GM18499 (cell line): Measurements from ENCODE around the gene NSD2.
"Not testable (repeated sequence)": the region's sequence is repeated elsewhere in the genome, so short reads cannot be mapped to it uniquely, and the experiment has no call there.

Source experiments
- ATAC-seq: cut with Tn5 transposase; IDR thresholded peaks from one replicate; pipeline ENCODE4 v1.9.1; 2021; ENCODE audit warnings: moderate number of reproducible peaks; ENCODE audit not compliant: insufficient read depth, unreplicated experiment

NSD2 gene

DNA sequence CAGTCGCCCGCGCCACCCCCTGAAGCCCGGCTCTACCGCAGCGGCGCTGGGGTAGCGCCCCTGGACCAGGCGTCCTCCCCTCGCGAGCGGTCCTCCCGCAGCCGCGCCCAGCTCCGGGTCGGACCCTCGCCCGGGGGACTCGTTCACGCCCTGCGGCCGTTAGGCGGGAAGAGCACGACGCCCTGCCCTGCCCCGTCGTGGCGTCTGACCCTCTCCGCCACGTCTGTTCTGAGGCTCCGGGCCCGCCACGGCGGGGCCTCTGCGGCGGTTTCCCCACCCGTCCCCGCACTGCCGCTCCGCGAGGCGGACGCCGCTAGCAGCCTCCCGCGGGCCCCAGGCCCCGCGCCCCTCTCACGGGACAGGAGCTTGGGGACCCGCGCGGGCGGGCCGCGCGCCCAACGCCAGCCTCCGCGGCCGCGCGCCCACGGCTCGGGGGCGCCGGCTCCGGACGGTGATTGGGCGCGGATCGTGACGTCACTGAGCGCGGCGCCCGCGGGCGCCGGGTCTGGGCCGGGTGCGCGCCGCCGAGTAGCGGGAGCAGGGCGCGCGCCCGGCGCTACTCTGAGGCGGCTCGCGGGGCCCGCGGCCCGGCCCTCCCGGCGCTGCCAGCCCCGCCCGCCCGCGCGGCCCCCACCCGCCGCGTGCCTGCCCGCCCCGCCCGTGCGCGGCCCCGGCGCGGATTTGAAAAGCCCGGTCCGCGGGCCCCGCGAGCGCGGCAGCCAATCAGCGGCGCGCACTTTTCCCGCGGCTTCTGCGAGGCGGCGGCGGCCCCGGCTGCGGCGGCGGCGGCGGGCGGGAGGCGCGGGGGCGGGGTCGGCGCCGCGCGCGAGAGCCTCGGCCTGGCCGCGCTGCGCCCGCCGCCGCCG is at the start of gene NSD2:
Gene NSD2, plus strand, starts transcription at position 816 of the 866 bp plus-strand sequence. CDS start 29,262 bp downstream, outside the sequence.
- peak; percentile 26 for ATAC-seq

DNA sequence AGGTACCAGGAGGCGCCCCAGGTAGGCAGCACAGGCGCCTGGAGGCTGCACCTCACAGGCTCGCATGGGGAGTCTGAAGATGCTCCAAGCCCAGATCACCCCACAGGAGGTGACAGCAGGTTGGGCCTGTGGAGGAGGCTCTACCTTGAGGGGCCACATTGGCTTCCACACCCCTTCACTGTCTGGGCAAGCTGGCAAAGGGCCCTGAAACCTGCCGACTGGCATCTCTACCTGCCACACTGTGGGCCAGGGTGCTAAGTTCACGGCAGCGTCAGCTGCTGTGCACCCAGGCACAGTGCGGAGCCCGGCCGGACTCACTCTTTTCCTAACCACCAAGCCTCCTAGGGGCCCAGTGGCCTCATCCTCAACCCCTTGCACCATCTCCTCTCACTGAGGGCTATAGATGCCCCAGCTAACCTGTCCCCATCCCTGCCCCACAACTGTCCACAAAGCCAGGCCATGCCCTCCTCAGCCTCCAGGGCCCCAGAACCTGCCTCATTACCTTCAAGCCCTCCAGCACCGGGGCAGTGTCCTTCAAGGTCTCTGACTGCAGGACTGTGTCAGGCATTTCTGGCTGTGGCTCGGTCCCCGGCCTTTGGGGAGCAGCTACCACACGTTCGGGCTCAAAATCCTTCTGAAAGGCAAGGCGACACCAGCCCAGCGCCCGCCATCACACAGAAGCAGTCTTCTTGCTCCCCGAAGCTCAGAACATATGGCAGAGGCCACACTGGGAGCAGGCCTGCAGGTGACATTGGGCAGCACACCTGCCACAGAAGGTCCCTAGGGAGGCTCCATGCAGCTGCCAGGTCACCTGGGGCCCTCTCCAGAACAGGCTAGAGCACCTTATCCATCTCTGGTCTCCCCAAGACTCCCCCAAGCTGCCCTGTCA is 49.3 kb upstream of the NSD2 start:
- no peak for ATAC-seq

DNA sequence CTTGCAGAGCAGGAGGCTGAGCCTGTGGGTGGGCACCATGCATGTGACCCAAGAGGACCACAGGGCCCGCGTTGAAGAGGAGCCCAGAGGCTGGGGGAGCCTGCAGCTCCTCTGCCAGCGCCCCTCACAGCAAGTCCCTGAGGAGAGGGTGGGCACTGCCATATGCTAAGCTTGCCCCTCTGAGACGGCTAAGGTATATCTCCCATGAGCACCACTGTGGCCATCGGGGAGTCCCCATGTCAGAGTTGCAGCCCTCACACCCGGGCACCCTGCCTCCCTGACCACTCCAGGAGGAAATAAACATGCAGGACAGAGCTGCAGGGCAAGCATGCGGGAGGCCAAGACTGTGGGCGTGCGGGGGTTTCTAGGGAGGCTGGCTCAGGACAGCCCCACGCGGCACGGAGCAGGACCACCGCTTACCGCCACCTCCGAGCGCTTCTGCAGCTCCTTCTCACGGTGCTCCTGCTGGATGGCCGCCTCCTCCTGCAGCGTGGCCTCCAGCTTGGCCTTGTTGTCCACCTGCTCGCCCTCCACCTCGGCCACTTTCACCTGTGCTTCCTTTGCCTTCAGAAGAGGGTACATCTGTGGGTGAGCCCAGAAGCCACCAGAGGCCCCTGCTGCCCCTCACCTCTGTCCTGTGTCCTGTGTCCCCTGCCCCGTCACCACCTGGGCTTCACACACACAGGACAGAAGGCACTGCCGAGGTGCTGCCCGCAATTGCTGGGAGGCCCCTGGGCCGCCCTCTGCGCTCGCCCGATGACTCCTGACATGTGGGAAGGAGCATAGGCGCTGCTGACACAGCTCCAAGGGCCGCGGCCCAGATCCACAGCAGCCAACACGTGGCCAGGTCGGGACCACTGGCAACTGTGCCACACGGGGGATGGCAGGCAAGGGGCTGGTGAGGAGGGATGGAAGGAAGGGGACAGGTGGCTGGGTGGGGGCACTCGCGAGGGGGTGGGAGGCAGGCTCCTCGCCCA is 48.3 kb upstream of the NSD2 start:
- ATAC-seq: no peak

DNA sequence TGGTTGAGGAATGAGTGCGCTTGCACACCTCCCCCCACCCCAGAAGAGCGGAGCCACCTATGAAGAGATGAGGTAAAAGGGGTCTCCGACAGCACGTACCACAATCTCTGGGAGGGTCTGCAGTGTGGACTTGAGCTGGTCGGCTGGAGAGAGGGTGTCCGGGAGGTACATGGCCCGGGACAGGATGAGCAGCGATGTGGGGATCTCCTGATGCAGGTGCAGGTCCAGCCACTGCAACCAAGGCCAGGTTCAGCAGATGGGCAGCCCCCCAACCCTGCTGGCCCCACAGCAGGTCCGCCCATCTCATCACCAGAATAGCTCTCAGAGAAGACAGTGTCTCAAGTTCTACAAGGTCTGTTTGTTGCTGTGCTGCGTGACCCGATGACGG is 47.7 kb upstream of the NSD2 start:
- no peak for ATAC-seq

DNA sequence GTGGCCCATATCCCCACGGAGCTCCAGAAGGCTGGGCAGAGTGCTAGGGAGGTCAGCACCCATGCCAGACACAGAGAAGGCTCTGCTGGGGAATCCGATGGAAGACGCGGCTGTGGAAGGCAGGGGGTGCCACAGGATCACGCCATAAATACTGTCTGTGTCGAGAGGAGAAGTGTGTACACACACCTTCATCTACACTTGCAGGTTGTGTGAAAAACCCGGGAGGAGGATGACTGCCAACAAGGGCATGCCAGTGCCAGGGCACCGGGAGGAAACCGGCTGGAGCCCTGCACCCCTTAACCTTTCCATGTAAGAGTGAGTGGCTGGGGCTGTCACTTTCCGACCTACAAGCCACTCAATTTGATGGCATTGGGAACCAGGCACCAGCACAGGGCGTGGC is 46.4 kb upstream of the NSD2 start:
- no peak for ATAC-seq

DNA sequence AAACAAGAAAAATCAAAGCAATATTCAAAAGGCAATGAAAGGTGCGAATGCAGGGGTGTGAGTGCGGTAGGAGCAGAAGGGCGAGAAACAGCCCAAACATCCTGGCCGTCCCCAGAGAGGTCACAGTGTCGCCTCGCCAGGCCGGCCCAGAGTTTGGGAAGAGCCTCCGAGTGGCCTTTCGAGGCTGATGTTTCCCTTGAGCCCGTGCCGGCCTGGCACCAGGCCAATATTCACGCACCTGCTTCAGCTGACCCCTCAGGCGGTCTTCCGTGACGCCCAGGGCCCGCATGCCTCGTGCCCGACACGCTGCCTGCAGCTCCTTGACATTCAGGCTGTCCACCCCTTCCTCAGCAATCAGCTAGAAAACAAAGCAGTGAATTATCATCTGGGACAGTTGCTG is 45.9 kb upstream of the NSD2 start:
- ATAC-seq: no peak

DNA sequence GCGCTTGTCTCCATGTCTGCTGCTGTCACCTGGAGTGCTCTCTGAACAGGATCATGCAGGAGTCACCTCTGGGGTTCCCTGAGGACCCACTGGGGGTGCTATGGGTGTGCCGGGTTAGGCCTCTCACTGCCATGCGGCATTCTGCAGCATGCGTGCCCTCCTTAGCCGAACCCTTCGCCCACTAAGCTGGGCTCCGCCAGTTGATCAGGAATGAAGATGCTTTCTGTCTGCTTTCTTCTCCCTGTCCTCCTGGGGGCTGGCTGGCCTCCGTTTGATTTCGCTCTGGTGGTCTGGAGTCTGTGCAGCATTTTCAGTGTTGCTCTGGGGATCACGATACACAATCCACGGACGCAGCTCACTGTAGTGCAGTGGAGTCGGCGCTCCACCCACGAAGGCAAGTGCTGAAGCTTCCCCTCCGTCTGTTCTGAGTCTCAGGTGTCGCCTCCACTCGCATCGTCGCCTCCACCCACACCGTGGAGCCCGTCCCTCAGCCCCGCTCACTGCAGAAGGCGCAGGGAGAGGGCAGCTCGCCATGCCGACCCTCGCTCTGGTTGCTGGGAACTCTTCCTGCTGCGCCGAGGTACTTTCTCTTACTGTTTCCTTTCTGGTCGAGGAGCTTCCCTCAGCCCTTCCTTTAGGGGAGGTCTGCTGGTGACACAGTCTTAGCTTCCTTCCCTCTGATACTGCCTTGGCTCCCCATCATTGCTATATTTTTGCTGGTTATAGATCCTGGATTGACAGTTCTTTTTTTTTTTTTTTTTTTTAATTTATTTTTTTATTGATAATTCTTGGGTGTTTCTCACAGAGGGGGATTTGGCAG is 44.5 kb upstream of the NSD2 start:
- ATAC-seq: no peak

DNA sequence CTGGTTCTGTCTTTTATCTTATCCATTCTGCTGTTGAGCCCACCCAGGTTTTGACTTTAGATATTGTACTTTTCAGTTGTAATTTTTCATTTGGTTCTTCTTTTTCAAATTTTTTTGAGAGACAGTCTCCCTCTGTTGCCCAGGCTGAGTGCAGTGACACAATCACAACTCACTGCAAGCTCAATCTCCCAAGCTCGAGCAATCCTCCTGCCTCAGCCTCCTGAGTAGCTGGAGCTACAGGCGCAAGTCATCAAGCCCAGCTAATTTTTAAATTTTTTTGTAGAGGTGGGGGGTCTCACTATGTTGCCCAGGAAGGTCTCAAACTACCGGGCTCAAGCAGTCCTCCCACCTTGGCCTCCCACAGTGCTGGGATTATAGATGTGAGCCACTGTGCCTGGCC is 41.0 kb upstream of the NSD2 start:
- no peak for ATAC-seq

DNA sequence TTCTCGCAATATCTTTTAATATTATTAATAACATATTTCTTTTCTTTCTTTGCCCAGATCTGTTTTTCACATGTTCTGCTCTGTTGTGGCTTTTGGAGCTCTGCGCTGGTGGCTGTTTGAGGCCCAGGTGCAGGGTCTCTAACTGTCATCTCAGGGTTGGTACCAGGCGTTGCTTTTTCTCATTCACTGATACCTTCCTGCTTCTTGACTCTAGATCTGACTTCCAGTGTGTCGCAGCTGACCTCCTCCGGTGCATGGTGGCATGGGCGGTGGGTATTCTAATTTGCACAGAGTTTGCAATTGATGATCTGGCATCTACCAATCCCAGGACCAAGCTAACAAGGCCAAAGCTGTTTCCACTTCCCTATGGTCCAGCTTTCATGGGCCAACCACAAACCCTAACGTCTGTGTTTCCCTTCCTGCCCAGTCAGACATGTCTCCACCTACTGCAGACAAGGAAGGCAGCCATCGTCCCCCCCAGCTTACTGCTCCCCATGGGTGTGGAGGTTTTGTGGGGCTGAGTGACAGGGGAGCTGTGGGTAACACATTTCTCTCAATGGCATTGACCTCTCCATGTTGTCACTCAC is 40.5 kb upstream of the NSD2 start:
- no peak for ATAC-seq

DNA sequence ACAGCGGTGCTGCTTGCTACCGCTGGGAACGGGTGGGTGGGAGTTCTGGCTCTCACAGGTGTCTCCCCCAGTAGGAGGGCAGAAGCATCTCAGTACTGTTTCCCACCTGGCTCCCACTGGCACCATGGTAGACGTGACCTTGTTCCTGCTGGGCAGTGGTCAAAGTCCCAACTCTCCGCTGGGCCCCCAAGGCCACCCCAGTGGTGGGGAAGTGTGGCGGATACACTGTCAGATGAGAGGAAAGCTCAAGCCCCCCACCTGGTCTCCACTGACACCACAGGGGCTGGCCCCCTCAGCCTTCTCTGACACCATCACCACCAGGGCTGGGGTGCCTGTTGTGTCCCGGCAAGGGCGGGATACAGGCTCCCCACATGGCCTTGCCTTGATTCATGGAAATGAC is 39.9 kb upstream of the NSD2 start:
- ATAC-seq: no peak

DNA sequence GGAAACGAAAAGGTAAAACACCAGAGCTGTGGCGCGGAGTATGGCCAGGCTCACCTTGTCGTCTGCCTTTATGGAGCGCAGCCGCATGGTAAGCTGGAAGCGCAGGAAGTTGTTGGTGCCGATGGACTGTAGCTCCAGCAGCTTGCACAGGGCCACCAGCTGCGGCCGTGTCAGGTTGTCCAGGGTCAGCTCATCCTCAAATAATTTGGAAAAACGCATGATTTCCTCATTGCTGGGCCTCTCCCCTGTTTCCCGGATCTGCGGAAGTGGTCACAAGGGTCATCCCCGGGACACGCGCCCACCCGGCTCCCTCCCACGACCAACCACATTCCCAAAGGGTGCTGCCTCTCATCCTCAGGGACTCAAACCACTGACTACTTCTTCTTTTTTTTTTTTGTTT is 38.5 kb upstream of the NSD2 start:
- no peak for ATAC-seq

DNA sequence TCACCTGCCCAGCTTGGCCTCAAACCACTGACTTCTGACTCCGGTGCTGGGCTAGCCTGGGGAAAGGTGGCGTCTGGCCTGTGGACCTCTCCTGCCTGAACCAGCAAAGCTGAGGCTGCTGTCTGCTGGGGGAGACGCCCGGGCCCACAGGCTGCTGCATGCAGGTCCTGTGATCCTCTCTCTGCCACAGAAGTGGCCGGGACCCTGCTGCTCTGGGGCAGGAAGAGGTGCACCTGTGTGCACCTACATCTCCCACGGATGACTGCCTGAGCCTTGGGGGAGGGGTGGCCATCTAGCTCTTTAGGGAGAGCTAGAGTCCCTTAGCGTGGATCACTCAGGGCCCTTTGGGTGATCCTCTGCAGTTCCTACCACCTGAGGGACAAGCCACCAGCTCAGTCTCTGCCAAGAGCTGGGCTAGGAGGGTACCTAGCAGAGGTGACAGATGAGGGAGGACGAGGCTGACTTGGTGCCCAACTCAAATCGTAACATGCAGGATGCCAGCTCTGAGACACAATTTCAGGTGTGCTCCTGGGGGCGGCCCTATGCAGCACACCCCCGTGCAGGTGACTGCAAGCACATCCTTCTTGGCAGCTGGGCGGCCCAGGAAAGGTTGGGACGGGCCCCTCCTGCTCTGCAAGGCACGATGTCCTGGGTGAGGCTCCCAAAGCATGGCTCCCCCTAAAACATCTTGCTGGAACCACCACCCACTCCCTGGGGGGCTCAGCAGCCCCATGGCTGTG is 37.7 kb upstream of the NSD2 start:
- ATAC-seq: no peak

DNA sequence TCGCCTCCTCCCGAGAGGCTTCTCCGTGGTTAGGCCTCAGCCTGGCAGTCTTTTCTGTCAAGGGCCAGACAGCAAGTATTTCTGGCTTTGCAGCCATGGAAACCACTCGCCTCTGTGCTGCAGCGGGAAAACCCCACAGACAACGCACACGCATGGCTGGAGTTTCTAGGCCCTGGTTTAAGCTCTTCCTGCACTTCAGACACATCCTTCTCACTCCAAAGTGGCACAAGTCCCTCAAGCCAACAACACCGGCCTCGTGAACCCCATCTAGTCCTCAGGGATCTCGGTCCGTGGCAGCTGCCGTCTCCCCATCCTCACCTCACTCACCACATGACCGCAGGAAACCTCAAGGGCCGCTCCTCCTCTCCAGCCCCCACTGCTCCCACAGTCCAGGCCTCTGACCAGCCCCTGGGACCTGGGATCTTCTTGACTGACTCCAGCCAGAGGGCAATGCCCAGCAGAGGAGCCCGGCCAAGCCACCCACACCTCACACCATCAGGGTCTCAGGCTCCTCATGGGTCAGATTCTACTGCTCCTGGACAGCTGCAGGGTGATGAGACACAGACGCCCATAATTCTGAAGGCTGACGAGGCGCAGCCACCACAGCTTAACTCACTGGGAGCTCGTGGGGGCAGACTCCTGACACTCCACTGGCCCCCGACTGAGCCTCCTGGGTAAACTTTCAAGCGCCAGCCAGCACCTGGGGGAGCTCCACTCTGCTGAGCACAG is 37.0 kb upstream of the NSD2 start:
- no peak for ATAC-seq

DNA sequence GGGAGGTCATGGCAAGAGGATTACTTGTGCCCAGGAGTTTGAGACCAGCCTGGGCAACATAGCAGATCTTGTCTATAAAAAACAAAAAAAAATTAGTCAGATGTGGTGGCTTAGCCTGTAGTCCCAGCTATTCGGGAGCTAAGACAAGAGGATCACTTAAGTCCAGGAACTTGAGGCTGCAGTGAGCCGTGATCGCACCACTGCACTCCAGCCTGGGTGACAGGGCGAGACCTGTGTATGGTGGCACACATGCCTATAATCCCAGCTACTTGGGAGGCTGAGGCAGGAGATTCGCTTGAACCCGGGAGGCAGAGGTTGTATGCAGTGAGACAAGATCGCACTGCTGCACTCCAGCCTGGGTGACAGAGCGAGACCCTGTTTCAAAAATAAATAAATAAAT is 35.4 kb upstream of the NSD2 start:
- ATAC-seq: not testable (repeated sequence)

DNA sequence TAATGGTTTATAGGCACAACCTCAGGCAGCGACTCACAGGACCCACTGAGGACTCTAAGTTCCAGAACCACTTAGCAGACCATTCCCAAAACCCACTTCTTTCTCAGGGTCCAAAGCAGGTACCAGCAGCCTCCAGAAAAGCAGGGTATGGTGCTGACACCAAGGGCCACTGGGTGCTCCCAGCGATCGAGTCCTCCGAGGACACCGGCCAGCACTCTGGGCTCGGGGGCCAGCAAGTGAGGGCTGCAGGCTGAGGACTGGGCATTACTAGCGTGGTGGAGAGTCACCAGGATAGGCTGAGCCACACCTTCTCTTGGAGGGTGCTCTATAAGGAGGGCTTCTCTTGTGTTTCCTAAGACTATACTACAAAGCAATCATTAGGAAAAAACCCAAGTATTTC is 34.5 kb upstream of the NSD2 start:
- ATAC-seq: no peak

DNA sequence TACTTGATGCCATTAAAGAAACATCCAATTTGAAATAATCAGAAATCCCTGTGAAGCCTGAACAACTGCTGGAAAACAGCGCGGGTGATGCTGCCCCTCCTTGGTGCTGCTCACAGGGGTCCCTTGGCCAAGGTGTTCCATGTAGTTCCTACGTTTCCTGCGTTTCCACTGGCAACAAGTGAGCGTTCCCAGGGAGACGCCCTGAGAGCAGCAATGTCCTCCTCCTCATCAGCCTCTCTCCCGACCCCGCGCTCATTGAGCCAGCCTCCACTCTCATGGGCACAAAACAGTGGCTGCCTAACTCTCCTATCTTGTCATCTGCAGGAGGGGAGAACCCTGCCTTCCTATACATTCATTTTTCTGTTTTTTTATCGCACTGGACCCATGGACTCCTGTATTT is 34.1 kb upstream of the NSD2 start:
- no peak for ATAC-seq

DNA sequence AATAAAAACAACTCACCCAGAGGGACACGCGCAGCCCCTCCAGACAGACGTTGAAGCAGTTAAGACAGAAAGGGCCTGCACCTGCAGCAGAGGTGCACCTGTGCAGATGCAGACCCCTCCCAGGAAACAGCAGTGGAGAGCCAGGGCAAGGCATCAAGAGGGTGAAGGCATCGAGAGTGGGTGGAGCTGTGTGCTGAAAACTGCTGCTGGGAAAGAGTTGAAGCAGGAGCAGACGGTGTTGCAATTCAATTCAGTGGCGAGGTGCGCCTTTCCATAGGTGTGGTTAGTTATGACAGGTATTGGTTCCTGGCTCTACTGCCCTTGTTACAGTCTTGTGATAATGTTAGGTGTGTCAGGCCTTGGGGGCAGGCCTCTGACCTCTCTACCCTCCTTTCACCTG is 31.9 kb upstream of the NSD2 start:
- ATAC-seq: no peak
